ENCODE measurements around the gene CHID1. TPM values are rescaled to one million over a fixed set of nuclear protein-coding genes. Genes with fewer than 3 reads are reported as not detected.

CHID1 gene
- total RNA-seq, 4 donors from 2014 or later, result 75.0 to 144 (median 93.8) TPM

DNA sequence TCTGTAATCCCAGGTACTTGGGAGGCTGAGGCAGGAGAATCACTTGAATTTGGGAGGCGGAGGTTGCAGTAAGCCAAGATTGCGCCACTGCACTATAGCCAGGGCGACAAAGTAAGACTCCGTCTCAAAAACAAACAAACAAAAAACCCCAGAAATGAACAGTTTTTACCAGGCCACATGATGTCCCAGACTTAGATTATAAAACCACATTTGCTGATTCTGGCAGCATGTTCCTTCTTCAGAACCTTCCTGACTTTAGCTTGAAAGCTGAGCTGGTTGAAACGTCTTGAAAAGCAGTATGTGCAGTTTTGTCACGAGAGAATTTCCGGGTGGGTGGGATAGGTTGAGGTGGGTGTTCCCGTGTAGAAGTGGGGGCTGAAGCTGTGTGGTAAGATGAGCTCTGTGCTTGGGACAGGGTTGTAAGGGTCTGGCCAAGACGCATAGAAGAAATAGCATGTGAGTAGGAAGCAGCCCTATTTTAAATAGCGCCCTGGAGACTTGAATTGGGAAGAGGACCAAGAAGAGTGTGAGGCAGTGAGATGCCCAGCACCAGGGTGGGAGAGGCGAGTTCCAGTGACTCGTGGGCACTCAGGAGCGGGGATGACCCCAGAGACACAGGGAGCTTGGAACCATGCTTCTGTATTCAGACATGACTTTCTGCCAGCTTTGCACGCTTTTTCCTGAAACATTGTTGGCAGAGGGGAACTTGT is 22.7 kb upstream of the CHID1 start:
- Histone ChIP-seq H3K4me3 (replicated peaks in 1 of 3) (no peak overlapping the region), H3K4me1 (peaks cover 0 to 43% of the 10 kb centered on the region in 2 donors), H3K9me3 (no peaks in the 10 kb centered on the region), H3K36me3 (no peaks in the 10 kb centered on the region), H3K27ac (peak overlapping the region in 1 of 3 donors; percentile 7), H3K27me3 (no peaks in the 10 kb centered on the region)
- intact Hi-C loops (cut with DNase I), result no loop called here
- WGBS, 2 donors, result 60 to 67% methylated on average over 14 of the region's 14 CpGs
- TF ChIP-seq POLR2A (IDR thresholded peaks at IDR 0.05), result no peak
- TF ChIP-seq, protein P1, sequence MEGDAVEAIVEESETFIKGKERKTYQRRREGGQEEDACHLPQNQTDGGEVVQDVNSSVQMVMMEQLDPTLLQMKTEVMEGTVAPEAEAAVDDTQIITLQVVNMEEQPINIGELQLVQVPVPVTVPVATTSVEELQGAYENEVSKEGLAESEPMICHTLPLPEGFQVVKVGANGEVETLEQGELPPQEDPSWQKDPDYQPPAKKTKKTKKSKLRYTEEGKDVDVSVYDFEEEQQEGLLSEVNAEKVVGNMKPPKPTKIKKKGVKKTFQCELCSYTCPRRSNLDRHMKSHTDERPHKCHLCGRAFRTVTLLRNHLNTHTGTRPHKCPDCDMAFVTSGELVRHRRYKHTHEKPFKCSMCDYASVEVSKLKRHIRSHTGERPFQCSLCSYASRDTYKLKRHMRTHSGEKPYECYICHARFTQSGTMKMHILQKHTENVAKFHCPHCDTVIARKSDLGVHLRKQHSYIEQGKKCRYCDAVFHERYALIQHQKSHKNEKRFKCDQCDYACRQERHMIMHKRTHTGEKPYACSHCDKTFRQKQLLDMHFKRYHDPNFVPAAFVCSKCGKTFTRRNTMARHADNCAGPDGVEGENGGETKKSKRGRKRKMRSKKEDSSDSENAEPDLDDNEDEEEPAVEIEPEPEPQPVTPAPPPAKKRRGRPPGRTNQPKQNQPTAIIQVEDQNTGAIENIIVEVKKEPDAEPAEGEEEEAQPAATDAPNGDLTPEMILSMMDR (IDR thresholded peaks at IDR 0.05), result no peak
- DNase-seq, result no peak

DNA sequence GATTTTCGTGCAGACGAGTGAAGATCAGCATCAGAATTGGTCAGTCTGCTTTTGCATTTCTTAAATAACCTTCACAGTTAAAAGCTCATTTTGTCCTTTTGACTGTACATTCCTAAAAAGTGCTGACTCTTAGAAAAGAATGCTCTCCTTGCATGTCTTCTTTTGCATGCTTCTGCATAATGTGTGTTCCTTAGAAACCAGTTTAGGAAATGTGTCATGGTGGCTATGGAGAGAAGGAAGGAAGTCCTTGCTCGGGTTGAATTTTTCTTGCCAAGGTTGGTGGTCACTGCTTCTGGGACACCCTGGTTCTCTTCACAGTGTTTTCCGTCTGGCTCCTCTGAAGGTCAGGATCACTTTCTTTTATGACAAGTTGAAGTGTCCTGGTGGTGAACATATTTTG is 21.8 kb upstream of the CHID1 start:
- H3K9me3 ChIP-seq, result no peaks in the 10 kb centered on the region
- H3K27me3 ChIP-seq, result no peaks in the 10 kb centered on the region
- no peak for DNase-seq
- 63 to 71% methylated on average over 4 of the region's 4 CpGs for WGBS, 2 donors
- H3K36me3 ChIP-seq, result no peaks in the 10 kb centered on the region
- H3K27ac ChIP-seq, result peak overlapping the region in 1 of 3 donors; percentile 7
- intact Hi-C loops (cut with DNase I), result no loop called here
- peaks cover 0 to 43% of the 10 kb centered on the region in 2 donors for H3K4me1 ChIP-seq
- TF ChIP-seq POLR2A (IDR thresholded peaks at IDR 0.05), result no peak
- TF ChIP-seq, protein P1 (IDR thresholded peaks at IDR 0.05), result no peak
- no peak overlapping the region for H3K4me3 ChIP-seq (replicated peaks in 1 of 3)

DNA sequence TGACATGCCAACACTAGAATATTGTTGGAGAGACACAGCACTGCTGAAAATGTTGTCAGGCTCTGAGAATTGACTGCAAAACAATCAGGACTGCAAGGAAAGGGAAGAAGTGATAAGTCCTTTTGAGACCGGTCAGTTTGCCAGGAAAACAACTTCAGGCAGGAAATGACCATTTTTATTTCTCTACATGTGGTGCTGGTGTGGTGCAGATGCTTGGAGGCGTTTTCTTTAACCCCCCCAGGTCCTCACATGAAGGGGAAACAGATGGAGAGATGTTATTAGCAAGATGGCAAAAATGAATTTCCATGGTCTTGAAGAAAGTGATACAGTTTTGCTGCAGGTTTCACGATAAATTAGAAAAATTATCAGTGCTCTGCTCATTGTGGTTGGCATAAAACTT is 20.8 kb upstream of the CHID1 start:
- no peak for DNase-seq
- Histone ChIP-seq H3K9me3 (no peaks in the 10 kb centered on the region), H3K4me3 (replicated peaks in 1 of 3) (no peak overlapping the region), H3K27me3 (no peaks in the 10 kb centered on the region), H3K36me3 (no peaks in the 10 kb centered on the region), H3K27ac (peak overlapping the region in 1 of 3 donors; percentile 3), H3K4me1 (peaks cover 8 to 48% of the 10 kb centered on the region in 2 donors)
- no peak for TF ChIP-seq POLR2A (IDR thresholded peaks at IDR 0.05)
- TF ChIP-seq, protein P1 (IDR thresholded peaks at IDR 0.05), result no peak
- 63 to 74% methylated on average over 3 of the region's 3 CpGs for WGBS, 2 donors
- intact Hi-C loops (cut with DNase I), result no loop called here

DNA sequence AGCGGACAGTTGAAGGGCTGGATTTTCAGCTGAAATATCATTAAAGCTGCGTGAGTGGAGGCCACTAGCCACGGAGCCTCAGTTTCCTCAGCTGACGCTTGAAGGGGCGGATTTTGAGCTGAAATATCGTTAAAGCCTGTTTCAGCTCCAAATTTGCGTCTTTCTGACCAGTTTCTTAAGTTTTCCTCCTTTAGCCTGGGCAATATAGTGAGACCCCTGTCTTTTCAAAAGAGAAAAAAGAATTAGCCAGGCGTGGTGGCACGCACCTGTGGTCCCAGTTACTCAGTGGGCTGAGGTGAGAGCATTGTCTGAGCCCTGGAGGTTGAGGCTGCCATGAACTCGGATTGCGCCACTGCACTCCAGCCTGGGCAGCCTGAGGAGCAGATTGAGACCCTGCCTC is 18.8 kb upstream of the CHID1 start:
- intact Hi-C loops (cut with DNase I), result loop anchor here (10.0 kb wide), 1 partner anchor 55 kb away; no protein-coding TSS in a partner anchor
- TF ChIP-seq POLR2A (IDR thresholded peaks at IDR 0.05), result no peak
- TF ChIP-seq, protein P1 (IDR thresholded peaks at IDR 0.05), result no peak
- peaks cover 8 to 52% of the 10 kb centered on the region in 2 donors for H3K4me1 ChIP-seq
- WGBS, 2 donors, result 98% methylated on average over 10 to 11 of the region's 11 CpGs
- no peak for DNase-seq
- no peaks in the 10 kb centered on the region for H3K27me3 ChIP-seq
- H3K4me3 ChIP-seq (replicated peaks in 1 of 3), result no peak overlapping the region
- H3K9me3 ChIP-seq, result no peaks in the 10 kb centered on the region
- no peak overlapping the region for H3K27ac ChIP-seq
- no peaks in the 10 kb centered on the region for H3K36me3 ChIP-seq

DNA sequence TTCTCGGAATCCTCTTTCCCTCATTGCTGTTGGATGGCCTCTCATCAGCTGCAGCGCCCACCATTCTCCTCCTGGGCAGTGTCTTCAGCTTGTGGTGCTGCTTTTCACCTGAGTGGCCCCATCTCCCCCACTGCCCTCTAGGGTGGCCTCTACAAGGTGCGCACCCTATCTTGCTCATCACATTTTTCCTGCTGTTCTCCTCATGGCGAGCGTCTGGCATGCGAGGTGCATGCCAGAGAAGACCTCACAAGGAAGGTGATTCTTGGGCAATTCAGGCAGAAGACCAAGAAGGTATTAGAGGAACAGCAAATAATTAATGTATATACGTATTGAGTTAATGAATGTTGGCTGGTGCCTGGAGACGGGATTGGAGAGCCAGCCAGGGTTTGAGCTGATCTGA is 18.2 kb upstream of the CHID1 start:
- Histone ChIP-seq H3K4me1 (peaks cover 8 to 46% of the 10 kb centered on the region in 2 donors), H3K36me3 (no peaks in the 10 kb centered on the region), H3K27ac (no peak overlapping the region), H3K9me3 (no peaks in the 10 kb centered on the region), H3K27me3 (no peaks in the 10 kb centered on the region), H3K4me3 (replicated peaks in 1 of 3) (no peak overlapping the region)
- WGBS, 2 donors, result 83 to 89% methylated on average over 8 of the region's 8 CpGs
- intact Hi-C loops (cut with DNase I), result loop anchor here (10.0 kb wide), 1 partner anchor 56 kb away; no protein-coding TSS in a partner anchor
- no peak for TF ChIP-seq POLR2A (IDR thresholded peaks at IDR 0.05)
- TF ChIP-seq, protein P1 (IDR thresholded peaks at IDR 0.05), result no peak
- DNase-seq, result no peak
